Stimulated activated CD4-positive, alpha-beta T cell treated with anti-CD3 and anti-CD28 coated beads, Interleukin-4, amount 100 ng/mL, for 1 hour (primary cell): ENCODE data around the gene MICB.

Experiments used
- DNase-seq: peaks from one replicate; pipeline ENCODE4 v3.0.0-alpha.2; 2020

The MICB gene

DNA sequence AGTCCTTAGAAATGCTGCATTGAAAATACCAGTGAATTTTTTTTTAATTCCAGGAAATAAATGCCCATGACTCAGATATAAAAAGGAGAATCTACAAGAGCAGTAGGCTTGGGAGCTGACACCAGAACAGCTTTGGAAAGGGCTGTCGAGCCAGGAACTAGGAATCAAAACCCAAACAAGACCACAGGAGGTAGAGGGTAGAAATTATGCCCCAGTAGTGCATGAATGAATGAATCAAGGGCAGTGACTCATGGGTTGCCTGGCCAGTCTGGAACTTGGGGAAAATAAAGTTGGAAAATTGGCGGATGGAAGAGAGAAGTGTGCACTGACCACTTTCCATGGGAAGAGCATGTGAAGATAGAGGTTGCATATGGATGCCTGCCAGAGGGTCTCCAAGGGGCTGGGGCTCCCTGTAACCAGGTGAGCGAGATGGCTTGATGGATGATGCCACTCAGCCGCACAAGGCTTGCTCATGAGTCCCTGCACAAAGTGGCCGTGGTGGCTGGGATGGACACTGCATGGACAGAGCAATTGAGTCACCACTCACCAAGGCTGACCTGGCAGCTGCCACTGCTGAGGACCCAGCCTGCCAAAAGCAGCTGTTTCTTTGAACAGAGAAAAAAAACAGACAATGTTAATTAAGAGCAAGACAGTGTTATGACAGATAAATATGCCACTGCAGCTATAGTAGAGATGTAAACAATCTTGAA lies 15.7 kb downstream of the MICB start:
- DNase-seq: no peak

DNA sequence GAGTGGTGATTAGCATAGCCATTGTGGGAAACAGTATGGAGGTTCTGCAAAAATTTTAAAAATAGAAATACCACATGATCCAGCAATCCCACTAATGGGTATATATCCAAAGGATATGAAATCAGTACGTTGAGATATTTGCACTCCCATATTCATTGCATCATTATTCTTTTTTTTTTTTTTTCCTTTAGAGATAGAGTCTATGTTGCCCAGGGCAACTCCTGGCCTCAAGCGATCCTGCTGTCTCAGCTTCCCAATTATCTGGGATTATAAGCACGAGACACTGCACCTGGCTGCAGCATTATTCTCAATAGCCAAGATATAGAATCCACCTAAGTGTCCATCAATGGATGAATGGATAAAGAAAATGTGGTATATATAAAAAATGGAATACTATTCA lies 23.9 kb downstream of the MICB start:
- DNase-seq: no peak

DNA sequence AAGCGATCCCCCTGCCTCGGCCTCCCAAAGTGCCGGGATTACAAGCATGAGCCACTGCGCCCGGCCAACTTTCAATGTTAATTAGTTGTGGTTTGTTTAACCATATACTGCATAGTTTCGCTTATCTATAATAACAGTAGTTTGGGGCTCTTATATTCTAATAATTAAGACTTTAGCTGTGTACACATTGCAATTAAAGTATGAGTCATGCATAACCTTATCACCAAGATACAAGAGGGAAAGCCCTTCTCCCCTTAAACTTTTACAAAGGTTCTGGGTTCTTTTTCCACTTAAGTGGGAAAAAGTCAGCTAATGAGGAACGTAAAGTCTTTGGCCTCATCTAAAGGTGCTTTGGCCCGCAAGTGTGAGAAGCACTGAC lies 27.6 kb downstream of the MICB start:
- no peak for DNase-seq

DNA sequence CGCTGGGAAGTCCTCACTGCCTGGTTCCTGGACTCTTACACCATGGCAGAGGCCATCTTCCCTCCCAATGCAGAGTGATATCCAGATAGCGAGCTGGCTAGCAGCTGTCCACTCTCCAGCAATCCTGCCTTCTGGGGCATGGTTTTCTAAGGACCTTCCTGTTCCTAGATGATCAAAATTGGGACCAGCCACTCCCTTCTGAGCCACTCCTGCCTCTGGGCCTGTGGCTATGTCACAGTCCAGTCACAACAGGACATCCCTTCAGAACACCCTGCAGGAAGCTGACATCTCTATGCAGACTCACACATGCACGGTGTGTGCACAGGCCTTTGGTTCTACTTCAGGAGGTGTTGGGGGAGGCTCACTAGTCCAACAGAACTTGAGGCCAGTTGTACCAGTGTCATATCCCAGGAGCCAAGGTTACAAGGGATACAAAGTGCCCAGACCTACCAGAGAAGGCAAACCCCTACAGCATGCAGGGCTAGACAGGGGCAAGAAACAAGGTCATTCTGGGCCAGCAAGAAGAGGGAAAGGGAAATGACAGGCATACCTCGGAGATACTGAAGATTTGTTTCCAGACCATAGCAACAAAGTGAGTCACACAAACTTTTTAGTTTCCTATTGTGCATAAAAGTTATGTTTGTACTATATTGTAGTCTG lies 28.1 kb downstream of the MICB start:
- no peak for DNase-seq

DNA sequence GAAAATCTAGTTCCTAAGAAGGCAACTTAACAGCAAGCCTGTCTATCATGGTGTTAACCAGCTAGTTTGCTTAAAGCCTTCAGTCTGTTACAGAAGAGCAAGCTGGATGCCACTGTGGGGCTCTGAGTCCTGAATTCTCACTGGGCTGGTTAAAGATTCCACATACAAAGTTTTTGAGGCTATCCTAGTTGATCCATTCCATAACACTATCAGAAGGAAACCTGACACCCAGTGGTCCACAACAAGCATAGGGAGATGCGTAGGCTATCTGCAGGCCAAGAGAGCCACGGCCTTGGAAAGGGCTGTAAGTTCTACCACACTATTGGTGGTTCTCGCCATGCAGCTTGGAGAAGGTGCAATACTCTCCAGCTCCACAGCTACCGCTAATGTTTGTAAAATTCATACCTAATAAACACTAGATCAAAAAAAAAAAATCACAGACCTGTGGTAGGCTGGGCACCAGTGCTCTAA lies 30.4 kb downstream of the MICB start:
- DNase-seq: no peak

DNA sequence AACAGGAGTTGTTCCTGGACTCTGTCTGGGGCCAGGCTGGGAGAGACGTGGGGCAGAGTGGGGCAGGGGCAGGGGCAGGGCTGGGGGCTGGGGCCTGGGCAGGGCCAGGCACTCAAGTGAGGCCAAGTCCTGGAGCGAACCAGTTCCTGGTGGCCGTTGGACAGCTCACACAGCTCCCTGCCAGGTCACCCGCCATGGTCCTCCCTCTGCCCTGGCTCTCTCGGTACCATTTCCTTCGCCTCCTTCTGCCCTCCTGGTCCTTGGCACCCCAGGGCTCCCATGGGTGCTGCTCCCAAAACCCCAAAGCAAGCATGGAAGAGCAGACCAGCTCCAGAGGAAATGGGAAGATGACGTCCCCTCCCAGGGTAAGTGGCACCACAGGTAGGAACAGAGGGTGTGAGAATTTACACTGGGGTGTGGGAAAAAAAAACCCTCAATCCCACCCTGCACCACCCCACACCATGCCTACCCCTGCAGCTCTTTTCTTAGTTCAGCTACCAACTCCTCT lies 30.9 kb downstream of the MICB start, which contains the start of gene MCCD1:
Gene MCCD1, plus strand, starts transcription at position 142 of the 508 bp plus-strand sequence. Its CDS starts 53 bp downstream, at position 195.
- no peak for DNase-seq

DNA sequence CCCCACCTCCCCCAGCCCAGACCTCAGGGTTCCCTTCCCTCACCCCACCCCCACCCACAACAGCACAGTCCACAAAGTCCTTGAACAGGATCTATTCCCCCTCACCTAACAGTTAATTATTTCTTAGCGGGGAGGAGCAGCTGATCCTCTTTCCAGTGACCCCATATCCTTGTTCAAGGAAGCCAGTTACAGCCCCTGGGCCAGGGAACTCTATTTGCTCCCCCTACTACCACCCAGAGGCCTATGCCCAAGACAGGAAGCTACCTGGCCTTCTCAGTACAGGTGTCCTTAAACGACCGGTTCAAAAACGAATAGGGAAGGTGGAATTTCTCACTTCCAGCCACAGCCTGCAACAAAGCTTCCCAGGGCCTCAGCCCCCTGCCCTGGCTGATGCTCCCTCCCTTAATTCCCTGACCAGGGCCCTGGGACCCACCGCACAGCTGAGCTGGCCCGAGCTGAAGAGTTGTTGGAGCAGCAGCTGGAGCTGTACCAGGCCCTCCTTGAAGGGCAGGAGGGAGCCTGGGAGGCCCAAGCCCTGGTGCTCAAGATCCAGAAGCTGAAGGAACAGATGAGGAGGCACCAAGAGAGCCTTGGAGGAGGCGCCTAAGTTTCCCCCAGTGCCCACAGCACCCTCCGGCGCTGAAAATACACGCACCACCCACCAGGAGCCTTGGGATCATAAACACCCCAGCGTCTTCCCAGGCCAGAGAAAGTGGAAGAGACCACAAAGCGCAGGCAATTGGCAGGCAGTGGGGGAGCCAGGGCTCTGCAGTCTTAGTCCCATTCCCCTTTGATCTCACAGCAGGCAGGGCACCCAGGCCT lies 31.6 kb downstream of the MICB start:
- DNase-seq: no peak

DNA sequence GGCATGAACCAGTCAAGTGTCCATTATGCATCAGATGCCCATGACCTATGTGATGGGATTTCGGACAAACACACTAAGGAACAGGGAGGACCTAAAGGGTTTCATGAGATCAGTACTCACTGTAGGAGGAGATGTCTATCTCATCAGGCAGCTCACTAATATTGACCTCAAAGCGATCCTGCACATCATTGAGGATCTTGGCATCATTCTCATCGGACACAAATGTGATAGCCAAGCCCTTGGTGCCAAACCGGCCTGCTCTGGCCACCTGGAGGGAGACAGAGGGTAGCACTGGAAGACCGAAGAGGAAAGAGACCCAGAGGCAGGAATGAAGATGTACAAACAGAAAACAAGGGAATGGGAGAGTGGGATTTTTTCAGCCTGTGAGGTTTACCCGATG lies 32.7 kb downstream of the MICB start:
- DNase-seq: no peak

DNA sequence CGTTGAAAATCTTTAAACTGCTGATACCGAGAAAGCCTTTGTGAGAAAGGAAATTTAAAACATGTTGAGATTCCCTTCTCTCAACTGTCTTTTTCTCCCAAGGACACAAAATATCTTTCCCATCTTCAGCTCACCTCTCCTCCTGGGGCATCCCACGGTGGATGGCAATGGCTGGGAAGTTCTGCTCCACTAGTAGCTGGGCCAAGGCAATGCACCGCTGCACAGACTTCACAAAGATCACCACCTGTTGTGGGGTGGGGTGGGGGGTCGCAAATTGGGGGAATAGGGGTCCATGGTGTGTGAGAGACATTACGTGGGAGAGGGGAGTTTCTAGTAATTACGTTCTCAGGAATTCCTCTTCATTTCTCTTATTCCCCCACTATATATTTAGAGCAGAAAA lies 33.2 kb downstream of the MICB start:
- no peak for DNase-seq

DNA sequence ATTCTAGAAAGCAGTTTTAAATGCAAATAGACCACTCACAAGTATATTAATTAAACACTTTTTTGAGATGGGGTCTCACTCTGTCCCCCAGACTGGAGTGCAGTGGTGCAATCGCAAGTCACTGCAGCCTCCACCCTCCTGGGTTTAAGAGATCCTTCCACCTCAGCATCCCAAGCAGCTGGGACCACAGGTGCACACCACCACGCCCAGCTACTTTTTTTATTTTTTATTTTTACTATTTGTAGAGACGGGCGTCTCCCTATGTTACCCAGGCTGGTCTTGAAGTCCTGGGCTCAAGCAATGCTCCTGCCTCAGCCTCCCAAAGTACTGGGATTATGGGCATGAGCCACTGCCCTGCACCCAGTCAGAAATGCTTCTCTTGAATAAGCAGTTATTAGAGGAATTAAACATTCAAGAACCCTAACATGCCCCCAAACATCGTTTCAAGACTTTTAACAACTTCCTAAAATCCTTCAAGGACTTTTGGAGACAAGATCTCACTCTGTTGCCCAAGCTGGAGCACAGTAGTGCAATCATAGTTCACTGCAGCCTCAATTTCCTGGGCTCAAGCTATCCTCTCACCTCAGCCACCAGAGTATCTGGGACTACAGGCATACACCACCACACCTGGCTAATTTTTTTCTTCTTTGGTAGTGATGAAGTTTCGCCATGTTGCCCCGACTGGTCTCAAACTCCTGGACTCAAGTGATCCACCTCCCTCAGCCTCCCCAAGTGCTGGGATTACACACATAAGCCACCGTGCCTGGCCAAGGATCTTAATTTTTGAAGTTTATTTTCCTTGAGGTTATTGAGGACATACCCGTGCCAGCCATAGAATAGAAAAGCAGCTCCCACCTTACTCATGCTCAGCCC lies 34.1 kb downstream of the MICB start:
- no peak for DNase-seq

DNA sequence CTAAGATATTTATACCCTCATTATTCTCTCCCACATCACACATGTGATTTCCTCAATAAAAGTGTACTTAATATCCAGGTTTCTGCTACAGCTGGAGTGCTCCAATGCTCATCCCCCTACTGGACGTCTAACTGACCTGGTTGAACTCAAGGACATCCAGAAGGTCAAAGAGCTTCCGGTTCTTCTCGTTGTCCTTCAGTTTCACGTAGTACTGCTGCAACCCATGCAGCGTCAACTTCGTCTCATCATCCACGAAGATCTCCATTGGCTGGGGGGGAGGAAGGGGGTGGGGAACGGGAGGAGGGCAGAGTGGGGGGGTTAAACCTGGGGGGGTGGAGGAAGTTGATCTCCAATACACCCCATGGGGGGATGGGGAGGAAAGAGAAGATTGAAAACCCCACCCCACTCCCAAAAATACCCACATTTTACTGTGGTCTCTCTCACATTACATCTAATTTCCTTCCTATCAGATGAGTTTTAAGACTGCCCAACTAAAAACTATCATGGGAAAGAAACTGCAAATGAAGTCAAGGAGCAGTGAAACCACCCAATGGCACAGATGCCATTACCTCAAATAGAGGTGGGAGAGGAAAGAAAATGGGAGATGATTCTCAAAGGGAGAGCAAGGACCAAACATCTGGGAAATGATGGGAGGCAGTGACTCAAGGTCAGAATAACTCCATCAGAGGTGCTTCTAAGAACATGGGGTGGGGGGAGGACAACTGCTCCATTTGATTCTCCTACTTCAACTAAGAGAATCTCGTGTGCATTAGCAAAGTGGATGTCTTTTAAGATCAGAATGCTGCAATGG lies 34.9 kb downstream of the MICB start:
- no peak for DNase-seq

DNA sequence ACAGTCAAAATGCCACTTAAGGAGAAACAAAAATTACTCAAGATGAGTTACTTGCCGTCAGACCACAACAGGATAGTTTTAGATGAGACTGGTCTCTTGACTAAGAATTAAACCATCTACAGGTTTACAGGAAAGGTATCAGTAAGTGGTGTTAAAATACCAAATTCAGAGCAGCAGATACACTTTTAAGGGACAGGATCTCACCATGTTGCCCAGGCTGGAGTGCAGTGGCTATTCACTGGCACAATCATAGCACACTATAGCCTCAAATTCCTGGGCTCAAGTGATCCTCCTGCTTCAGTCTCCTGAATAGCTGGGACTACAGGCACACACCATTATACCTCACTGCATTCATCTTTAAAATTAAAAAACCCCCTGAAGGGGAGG lies 35.5 kb downstream of the MICB start:
- no peak for DNase-seq

DNA sequence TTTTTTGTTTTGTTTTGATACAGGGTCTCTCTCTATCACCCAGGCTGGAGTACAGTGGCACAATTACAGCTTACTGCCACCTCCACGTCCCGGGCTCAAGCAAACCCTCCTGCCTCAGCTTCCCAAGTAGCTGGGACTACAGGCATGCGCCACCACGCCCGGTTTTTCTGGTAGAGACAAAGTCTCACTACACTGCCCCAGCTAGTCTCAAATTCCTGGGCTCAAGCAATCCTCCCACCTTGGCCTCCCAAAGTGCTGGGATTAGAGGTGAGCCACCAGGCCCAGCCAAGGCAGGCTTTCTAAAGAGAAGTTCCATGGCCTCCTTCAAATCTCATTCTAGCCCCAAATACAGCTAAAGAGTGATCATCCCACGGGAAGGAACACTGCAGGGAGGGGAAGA lies 36.1 kb downstream of the MICB start:
- no peak for DNase-seq

DNA sequence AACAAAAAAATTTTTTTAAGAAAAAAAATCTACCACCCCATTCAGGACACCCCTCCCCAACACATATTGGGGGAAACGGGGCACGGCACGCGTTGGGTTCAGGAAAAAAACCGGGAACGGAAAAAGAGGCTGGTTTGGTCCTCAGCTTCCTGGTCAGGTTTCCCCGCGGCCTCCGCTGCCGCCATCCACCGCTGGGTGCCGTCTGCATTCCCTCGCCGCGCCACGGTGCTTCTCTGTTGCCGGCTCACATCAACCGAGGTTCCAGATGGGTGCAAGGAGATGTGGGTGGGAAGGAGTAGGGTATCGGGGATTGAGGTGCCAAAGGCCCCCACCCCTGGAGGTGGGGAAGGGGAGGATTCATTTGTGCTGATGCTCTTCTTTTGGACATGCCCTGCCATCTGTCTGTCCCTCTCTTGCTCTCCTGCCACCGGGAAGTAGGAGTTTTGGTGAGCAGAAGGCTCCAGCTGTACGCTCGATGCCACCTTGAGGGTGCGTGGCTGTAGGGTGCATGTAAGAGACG lies 36.6 kb downstream of the MICB start:
- DNase-seq: no peak

DNA sequence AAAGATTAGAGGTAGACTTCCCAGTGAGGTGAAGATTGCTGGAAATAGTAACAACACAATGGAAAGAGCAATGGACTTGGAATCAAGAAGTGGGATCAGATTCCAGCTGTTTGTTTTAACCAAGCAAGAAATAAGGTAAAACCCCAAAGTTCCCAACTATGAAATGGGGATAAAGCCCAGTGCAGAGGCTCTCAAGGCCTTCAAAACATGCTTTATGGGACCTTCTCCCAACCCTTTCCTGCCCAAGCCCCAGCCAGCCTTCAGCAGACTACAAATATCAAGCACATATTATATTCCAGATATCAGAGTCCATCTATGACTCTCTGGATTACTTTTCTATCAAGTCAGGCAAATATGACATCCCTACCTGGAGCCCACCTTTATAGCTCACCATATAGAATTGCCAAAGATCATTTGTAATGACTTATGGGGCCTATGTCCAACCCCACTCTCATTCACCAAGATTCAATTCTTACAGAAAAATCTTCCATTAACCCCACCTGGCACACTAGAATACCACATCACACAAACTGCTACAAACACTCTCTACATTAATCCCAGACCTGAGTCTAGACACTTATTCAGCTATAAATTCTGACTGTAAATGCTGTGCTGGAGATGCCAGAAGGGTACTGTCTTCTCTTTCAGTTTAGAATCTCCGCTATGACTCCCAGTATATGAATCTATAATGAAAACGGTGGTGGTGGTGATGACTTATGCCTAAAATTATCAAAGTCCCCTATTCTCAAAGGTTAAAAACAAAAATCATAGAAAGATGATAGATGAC lies 37.8 kb downstream of the MICB start:
- no peak for DNase-seq

DNA sequence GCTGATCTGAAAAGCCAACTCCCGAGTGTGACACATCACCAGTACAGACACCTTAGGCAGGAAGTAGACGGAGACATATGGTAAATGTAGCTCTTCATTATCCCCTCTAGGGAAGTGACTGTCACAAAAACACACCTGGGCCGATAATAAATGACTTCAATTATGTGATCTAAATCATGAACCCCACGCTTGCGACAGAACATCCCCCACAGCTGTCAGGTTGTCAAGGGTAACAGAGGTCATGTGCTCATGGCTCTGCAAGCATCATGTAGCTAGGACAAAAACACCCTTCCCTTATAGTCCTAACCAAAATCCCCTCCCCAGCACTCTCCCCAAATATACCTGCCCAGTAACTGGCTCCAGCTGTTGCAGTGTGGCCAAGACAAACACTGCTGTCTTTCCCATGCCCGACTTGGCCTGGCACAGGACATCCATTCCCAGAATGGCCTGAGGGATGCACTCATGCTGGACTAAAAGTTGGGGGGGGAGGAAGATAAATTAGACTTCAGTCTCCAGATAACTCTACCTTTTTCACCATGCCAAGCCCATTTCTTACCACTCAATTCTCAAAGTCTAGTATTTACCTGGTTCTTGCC lies 41.0 kb downstream of the MICB start:
- no peak for DNase-seq

DNA sequence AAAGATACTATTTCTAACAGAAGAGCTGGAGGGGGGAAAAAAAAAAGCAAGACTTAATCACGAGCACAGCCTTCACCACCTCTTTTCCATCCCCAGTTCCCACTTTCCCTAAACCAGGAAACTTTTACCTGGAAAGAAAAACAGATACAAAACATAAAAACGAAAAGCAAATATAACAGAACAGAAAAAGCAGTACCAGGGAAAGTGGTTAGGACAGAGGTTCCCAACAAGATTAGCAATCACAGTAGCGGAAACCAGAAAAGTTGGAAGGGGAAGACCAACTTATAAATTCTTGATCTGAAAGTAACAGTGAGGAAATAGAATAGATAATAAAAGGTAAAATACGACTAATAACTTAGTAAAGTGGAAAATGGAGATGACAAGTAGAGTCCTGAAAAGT lies 42.7 kb downstream of the MICB start:
- no peak for DNase-seq

DNA sequence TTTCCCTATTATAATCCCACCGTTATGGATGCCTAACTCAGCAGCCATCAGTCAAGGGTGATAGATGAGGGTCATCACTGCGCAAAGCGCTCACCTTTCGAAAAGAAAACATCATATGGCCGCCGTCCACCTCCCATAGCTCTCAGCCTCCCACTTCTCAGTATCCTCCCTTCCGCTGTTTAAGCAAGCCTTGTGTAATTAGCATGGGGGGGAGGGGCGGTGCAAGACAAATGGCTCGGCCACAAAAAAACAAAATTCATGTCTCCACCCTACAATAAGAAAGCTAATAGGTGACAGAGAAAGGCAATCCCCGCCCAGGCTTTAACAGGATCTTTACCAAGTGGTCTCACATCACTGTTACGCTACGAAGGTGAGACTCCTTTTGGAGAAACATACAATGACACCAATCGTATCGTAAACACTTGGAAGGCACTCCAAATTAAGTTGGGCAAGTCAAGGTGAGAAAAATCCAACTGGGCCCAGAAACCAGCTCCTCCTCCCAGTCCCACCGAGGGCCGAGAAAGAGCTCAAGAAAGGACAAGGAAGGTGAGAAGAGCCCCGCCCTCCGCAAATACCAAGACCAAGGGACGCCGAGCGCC lies 43.2 kb downstream of the MICB start:
- peak; percentile 57 for DNase-seq

DNA sequence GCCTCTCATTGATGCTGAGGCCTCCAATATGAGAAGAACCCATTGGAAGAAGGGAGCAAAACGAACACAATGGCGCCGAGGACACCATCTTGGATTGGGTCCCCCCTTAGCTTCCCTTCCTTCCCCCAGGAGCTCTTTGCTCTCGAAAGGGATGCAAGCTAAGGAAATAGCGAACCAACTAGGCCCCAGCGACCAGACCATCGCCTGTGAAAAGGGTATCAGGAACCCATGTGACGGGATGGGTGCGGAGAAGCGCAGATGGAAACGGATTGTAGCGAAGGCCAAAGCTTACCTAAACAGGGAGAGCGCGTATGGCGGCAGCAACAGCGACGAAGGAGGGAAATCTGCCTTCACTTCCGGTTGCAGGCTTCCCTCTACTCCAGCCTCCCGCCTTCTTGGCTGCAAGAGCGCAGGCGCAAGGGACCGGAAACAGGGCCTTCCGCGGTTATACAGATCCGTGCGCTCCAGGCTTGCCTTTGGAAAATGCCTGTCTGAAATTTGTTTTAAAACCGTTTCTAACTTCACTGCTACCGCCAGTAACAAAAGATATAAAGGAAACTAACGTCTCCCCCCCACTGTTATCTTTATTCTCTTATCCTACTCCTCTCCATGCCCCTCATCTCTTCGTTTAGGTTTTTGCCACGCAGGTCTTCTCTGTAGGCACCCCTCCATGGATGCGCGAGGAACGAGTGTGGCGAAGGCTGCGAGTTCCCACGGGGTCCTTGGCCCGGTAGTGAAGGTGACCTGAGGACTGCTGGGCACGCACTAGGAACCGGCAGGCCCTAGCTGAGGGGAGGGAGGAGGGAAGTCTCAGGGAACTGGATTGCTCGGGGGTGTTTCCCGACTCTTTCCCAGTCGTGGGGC lies 43.9 kb downstream of the MICB start, which contains the start of gene DDX39B:
Gene DDX39B, minus strand, starts transcription at position 346 of the 864 bp plus-strand sequence. CDS start 1,471 bp downstream, outside the sequence.
- peak; percentile 92 for DNase-seq
